Natural killer cell (primary cell): ENCODE results near the gene CERKL. TPM values are rescaled to one million over a fixed set of nuclear protein-coding genes. Genes with fewer than 3 reads are reported as not detected.

Source experiments
- ATAC-seq, 3 donors: fragments of 150-1000 bp in 2 of 3; fragments of 200-7000 bp in 1 of 3; cut with Tn5 transposase; 1 replicate in 1 of 3; 2 replicates in 2 of 3; pipeline ENCODE4 v1.10.0; 2021; ENCODE audit warnings: mild to moderate bottlenecking in 2 of 3, moderate library complexity in 2 of 3
- DNase-seq, 2 donors: peaks; one replicate each; pipeline versions ENCODE4 v3.0.0 to v3.0.0-alpha.2; 2013 to 2021; ENCODE audit warnings: mixed read lengths in 1 of 2
- H3K27ac ChIP-seq: one replicate; pipeline ENCODE4 v1.5.1; 2013; ENCODE audit warnings: mild to moderate bottlenecking, low read length
- H3K27me3 ChIP-seq: one replicate; pipeline ENCODE4 v1.6.1; 2013; ENCODE audit warnings: low read length; ENCODE audit not compliant: control insufficient read depth, insufficient read depth
- H3K36me3 ChIP-seq: one replicate; pipeline ENCODE4 v1.6.1; 2013; ENCODE audit warnings: low read length; ENCODE audit not compliant: control insufficient read depth, insufficient read depth
- H3K4me1 ChIP-seq: one replicate; pipeline ENCODE4 v1.6.1; 2013; ENCODE audit warnings: low read length; ENCODE audit not compliant: control insufficient read depth, insufficient read depth
- H3K4me3 ChIP-seq: one replicate; pipeline ENCODE4 v1.5.1; 2013; ENCODE audit warnings: low read length
- H3K9me3 ChIP-seq: one replicate; pipeline ENCODE4 v1.6.1; 2013; ENCODE audit warnings: low read length; ENCODE audit not compliant: control insufficient read depth, insufficient read depth
- H3K27ac Mint-ChIP-seq, 2 donors: one replicate each; pipeline ENCODE4 v1.8.0; 2022; ENCODE audit warnings: mild to moderate bottlenecking in 2 of 2, mixed read lengths in 2 of 2, moderate library complexity in 1 of 2
- H3K27me3 Mint-ChIP-seq, 2 donors: one replicate each; pipeline ENCODE4 v1.8.0; 2022; ENCODE audit warnings: low read depth in 2 of 2, mixed read lengths in 2 of 2
- H3K36me3 Mint-ChIP-seq: one replicate; pipeline ENCODE4 v1.8.0; 2022; ENCODE audit warnings: mixed read lengths
- H3K4me1 Mint-ChIP-seq, 2 donors: one replicate each; pipeline ENCODE4 v1.8.0; 2022; ENCODE audit warnings: mixed read lengths in 2 of 2
- H3K4me3 Mint-ChIP-seq: one replicate; pipeline ENCODE4 v1.8.0; 2022; ENCODE audit warnings: mild to moderate bottlenecking, moderate library complexity, mixed read lengths
- H3K9me3 Mint-ChIP-seq, 2 donors: one replicate each; pipeline ENCODE4 v1.8.0; 2022; ENCODE audit warnings: mixed read lengths in 2 of 2
- WGBS: methylation state at CpG from one replicate; pipeline ENCODE4 v1.1.7; 2013; ENCODE audit warnings: missing lambda C conversion rate; ENCODE audit not compliant: insufficient coverage; 5-methylcytosine and 5-hydroxymethylcytosine counted together
- intact Hi-C: fragments of 100-400 bp; cut with micrococcal nuclease; formaldehyde crosslinking; loops from one replicate; pipeline ENCODE4 v1.14.2; 2022
- total RNA-seq, 4 donors: library from RNA; stranded (reverse); fragments of 120-200 nt in 1 of 4; gene quantifications; one replicate each; pipeline versions ENCODE4 v1.2.3 to v1.2.4, GENCODE V29; 2013 to 2022
- TF ChIP-seq, protein P1 (sequence below): fragments of 200-600 bp; IDR thresholded peaks from one replicate; pipeline ENCODE4 v1.8.0; 2022; ENCODE audit warnings: antibody characterized with exemption

CERKL gene
- total RNA-seq, 3 donors from 2014 or later (not counting 1 experiment from before 2014, with no cell fraction given) = not detected

DNA sequence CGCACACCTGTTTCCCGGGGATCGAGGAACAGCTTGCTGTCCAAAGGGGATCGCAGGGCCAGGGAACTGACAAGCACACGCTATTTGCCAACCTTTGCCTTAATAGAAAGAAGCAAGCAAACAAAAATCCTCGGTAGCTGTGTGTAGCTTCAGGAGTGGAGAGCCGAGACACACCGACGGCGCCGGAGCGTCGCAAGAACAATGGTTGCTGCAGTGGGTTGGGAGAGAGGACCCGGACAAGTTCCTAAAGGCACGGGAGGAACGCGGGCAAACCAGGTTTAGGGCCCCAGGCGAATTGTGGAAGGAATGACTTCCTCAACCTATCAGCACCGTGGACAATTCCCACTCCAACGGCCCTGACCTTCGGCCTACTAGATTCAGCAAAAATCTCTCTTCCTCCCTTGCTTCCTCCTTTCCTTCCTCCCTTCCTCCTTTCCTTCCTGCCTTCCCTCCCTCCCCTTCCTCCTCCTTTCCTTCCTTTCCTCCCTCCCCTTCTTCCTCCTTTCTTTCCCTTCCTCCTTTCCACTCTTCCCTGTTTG, 28.3 kb upstream of the CERKL start:
- H3K4me3 Mint-ChIP-seq = no peak overlapping the region
- 15% methylated on average over 21 of the region's 21 CpGs for WGBS
- no peak for ATAC-seq

GRCh38 chr2:181684454-181685149, 27.7 kb upstream of the CERKL start:
- ATAC-seq (no peak), DNase-seq (no peak)
- TF ChIP-seq, protein P1, sequence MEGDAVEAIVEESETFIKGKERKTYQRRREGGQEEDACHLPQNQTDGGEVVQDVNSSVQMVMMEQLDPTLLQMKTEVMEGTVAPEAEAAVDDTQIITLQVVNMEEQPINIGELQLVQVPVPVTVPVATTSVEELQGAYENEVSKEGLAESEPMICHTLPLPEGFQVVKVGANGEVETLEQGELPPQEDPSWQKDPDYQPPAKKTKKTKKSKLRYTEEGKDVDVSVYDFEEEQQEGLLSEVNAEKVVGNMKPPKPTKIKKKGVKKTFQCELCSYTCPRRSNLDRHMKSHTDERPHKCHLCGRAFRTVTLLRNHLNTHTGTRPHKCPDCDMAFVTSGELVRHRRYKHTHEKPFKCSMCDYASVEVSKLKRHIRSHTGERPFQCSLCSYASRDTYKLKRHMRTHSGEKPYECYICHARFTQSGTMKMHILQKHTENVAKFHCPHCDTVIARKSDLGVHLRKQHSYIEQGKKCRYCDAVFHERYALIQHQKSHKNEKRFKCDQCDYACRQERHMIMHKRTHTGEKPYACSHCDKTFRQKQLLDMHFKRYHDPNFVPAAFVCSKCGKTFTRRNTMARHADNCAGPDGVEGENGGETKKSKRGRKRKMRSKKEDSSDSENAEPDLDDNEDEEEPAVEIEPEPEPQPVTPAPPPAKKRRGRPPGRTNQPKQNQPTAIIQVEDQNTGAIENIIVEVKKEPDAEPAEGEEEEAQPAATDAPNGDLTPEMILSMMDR = no peak
- Mint-ChIP-seq H3K4me3 (no peak overlapping the region), H3K9me3 (no peaks in the 10 kb centered on the region), H3K27ac (no peak overlapping the region), H3K4me1 (peaks cover 12 to 33% of the 10 kb centered on the region in 2 donors), H3K36me3 (no peaks in the 10 kb centered on the region), H3K27me3 (peaks cover 58 to 78% of the 10 kb centered on the region in 2 donors)
- H3K27me3 ChIP-seq = peaks cover 54% of the 10 kb centered on the region
- H3K4me3 ChIP-seq = no peak overlapping the region
- intact Hi-C loops = no loop called here
- H3K27ac ChIP-seq = no peak overlapping the region
- 16% methylated on average over 26 of the region's 26 CpGs for WGBS
- H3K4me1 ChIP-seq = peaks cover 30% of the 10 kb centered on the region
- H3K9me3 ChIP-seq = no peaks in the 10 kb centered on the region
- H3K36me3 ChIP-seq = no peaks in the 10 kb centered on the region

More for the DNA sequence above, 28.3 kb upstream of the CERKL start:
- Histone ChIP-seq H3K9me3 (no peaks in the 10 kb centered on the region), H3K4me3 (no peak overlapping the region), H3K27me3 (peaks cover 50% of the 10 kb centered on the region), H3K4me1 (peaks cover 30% of the 10 kb centered on the region), H3K36me3 (no peaks in the 10 kb centered on the region), H3K27ac (no peak overlapping the region)
- peaks cover 55 to 77% of the 10 kb centered on the region in 2 donors for H3K27me3 Mint-ChIP-seq
- H3K9me3 Mint-ChIP-seq = no peaks in the 10 kb centered on the region
- peaks cover 12 to 33% of the 10 kb centered on the region in 2 donors for H3K4me1 Mint-ChIP-seq
- H3K27ac Mint-ChIP-seq = no peak overlapping the region
- intact Hi-C loops = no loop called here
- no peaks in the 10 kb centered on the region for H3K36me3 Mint-ChIP-seq
- TF ChIP-seq, protein P1 = no peak
- no peak for DNase-seq

DNA sequence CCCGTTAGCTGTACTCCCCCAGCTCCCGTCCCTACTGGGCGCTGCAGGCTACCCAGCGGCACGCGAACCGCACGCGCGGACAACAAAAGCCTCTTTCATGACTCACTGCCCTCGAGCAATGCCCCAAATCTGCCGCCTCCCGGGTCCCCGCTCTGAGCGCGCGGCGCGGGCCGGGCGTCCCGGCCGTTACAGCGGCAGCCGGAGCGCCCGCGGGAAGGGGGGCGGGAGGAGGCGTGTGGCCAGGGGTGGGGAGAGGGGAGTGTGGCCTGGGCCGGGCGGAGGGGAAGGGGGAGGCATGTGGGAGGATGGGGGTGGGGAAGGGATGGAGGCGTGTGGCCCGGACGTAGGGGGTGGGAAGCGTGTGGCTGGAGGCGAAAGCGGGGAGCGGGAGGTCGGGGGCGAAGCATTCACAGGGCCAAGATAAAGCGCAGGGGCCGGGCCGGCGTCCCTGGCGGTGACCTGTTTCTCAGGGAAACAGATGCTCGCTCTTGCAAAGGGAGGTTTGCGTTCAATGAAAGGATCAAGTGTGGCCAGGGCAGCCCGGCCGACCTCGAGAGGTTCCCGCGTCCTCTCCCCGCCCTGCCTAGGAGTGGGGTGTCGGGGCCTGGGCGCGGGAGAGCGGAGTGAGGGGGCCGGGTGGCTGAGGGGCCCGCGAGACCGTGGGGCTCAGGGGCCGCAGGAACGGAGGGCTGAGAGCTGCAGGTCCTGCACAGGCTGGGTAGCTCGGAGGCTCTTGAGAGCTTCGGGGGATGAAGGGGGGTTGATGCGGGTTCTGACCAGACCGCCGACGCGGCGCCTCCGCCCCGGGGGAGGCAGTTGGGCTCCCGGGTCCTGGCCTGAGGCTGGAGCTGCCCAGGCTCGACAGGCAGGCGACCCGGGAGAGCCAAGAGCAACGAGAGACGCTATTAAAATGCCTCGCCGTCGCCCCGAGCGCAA, 26.9 kb upstream of the CERKL start:
- Mint-ChIP-seq H3K27ac (no peak overlapping the region), H3K4me3 (peak overlapping the region; percentile 52), H3K27me3 (peaks cover 62 to 78% of the 10 kb centered on the region in 2 donors), H3K36me3 (peaks cover 7% of the 10 kb centered on the region), H3K9me3 (no peaks in the 10 kb centered on the region), H3K4me1 (peaks cover 12 to 33% of the 10 kb centered on the region in 2 donors)
- 3% methylated on average over 85 of the region's 85 CpGs for WGBS
- Histone ChIP-seq H3K36me3 (no peaks in the 10 kb centered on the region), H3K4me3 (no peak overlapping the region), H3K9me3 (no peaks in the 10 kb centered on the region), H3K27me3 (peaks cover 58% of the 10 kb centered on the region), H3K27ac (no peak overlapping the region), H3K4me1 (peaks cover 30% of the 10 kb centered on the region)
- ATAC-seq (no peak), DNase-seq (no peak)
- TF ChIP-seq, protein P1 = no peak
- intact Hi-C loops = no loop called here
